ENCODE results near the gene GPRASP3.
"Not testable (repeated sequence)": the region's sequence is repeated elsewhere in the genome, so short reads cannot be mapped to it uniquely, and the experiment has no call there.

The GPRASP3 gene

DNA sequence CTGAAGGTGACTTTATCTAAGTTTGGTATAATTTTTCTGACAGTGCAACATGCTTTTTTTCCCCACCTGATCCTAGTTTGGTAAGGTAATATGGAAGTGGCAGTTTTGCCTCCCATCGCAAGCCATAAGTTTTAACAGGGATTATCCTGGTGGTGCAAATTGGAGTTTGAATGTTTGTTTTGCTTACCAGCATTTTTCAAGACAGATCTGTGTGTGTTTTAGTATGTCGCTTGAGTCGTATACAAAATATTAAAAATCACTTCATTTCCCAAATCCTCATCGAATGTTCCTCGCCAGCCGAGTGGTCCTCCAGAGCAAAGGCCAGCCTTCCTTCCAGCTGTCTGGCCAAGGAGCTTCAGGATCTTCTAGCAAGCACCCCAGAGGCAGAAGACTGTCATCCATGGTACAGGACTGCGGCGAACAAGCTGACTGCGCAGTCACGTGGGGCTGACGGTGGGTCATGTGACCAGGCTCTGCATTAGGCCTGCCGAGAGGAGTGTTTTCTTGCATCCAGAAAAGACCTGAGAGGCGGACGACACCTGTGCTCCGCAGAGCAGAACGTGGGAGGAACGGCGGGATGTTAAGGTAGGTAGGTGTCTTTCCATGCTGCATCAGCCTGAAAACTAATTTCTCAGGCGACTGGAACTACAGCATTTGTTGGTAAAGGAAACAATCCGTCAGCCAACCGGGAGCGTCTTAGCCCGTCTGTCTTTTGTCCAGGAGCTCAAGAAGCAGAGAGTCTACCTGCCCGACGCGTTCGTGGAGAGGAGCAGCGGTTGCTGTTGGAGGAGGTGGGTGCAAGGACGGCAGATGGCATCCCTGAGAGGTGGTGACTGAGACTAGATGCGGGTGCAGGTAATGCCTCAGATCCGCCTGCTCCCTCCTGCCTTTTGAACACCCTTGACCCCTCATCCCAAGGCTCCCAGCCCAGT is at the start of gene GPRASP3:
Gene GPRASP3 (plus strand): TSS at position 507 of the 932 bp plus-strand sequence. CDS start 28,253 bp downstream, outside the sequence.
- peak; percentile 78 for DNase-seq (ENCODE audit: low spot score)

DNA sequence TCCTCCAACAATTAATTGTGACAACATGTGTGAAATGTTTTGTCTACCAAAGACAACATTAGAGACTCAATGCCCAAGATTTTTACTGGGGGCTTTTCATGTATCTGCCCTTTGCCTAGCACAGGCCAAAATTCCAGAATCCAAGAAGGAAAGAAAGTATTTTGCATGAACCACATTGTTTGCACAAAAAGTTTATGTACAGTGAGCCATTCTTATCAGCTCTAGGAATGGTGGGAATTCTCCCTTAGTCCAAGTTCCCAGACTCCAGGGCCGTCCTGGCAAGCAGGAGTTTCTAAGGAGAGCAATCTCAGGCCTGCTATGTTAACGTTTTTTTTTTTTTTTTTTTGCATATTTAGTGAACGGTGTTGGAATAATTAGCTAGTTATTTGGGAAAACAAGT is 47.7 kb upstream of the GPRASP3 start:
- no peak for DNase-seq (ENCODE audit: low spot score)

GRCh38 chrX:102677479-102677878 is 43.1 kb upstream of the GPRASP3 start:
- not testable (repeated sequence) for DNase-seq (ENCODE audit: low spot score)

DNA sequence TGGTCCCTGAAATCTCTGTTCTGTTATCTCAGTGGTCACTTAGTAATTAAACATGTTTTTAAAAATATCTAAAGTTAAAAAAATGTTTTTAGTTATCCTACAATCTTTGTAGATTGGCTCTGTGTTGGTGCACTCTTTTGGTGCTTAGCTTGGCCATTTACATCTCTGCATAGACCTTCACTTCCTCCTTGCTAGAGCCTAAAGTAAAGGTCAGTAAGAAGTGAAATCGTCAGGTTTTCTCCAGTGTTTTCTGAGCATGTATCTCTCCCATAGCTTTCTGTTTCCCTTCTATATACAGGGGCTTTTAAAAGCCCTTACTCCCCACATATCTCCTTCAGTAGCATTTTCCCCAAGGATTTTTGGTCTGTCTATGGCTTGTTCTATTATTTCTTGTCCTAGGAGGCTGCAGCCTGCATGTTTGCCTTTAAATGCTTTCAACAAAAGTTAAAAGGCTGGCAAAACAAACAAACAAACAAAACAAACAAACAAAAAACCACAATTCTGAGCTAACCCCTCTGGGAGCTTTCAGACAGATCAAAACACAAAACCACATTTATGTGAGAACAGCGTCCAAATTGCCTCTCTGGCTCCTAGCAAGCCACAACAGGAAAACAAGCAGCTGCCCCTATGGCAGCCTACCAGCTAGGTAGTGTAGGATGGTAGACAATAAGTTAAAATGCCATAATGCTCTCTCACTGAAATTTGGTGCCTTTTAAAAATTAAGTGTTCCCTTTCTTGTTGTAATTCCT is 35.6 kb upstream of the GPRASP3 start:
- no peak for DNase-seq (ENCODE audit: low spot score)

DNA sequence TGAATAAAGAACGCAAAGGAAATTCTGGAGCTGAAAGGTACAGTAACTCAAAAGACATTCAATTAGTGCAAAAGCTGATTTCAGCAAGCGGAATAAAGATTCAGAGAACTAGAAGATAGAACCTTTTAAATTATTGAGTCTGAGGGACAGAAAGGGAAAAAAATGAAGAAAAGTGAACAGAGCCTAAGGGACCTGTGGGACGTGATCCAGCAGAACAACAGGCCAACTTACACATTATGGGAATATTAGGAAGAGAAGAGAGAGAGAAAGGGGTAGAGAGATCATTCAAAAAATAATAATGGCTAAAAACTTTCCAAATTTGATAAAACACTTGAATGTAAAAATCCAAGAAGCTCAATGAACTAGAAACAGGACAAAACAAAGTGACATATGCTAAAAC is 25.8 kb upstream of the GPRASP3 start:
- DNase-seq (ENCODE audit: low spot score), result no peak

GRCh38 chrX:102696306-102696705 is 24.2 kb upstream of the GPRASP3 start:
- DNase-seq (ENCODE audit: low spot score), result no peak

DNA sequence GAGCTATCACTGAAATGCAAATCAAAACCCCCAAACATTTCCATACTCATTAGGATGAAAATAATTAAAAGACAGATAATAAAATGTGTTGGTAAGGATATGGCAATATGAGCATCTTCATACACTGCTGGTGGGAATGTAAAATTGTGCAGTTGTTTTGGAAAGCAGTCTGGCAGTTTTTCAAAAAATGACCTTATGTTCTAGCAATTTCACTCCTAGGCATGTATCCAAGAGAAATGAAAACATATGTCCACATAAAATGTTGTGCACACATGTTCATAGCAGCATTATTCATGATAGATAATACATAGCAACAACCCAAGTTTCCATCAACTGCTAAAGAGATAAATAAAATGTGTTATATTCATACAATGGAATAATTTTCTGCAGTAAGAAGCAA is 23.0 kb upstream of the GPRASP3 start:
- no peak for DNase-seq (ENCODE audit: low spot score)

DNA sequence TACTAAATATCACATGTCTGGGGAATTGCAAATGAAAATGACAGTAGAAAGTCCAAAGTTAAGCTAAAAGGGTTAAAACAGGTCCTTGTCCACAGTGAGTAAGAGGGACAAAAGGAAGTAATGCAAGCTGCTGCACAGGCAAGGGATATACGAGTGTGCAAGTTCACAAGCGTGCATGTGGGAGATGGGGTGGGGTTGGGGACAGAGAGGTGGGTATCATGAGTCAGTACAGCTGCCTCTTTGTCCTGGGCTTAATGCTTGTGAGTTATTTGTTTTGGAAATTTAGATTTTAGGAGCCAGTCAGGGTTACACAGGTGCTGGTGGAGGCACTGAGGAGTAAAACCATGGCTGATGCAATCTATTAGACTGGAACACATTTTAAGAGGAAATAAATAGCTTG is 11.6 kb upstream of the GPRASP3 start:
- DNase-seq (ENCODE audit: low spot score), result no peak

GRCh38 chrX:102711872-102712215 is 8.7 kb upstream of the GPRASP3 start:
- DNase-seq (ENCODE audit: low spot score), result no peak

DNA sequence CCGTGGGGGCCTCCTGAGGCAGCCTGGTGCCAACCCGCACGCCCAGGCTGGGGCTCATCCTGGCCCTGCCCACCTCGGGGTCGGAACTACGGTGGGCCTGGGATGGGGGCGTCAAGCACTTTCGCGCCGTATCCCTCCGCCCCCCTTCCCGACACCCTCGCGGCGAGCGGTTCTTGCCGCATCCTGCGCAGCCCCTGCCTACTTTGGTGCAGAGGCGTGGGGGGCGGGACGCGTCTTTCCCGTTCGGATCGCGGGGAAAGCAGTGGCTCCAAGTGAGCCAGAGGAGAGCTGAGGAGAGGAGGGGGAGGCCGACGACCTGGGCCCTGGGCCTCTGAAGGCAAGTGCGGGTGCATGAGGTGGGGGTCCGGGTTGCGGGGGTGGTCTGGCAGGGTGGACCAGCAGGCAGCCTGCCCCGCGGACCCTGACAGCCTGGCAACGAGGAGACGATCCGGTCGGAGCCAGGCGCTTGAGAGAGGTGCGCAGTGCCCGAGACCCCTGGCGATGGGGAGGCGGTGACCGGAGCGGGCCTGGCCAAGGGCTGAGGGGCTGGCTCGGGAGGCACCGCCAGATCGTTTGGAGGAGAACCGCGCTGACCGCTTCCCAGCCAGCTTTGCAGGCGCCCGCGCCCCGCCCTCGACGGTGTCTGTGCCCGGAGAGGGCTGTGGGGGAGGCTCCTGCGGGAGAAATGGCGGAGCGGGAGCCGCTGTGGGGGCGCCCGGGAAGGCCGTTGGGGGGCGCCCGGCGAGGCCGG is 8.2 kb upstream of the GPRASP3 start, which contains the start of gene GPRASP2:
Gene GPRASP2 (plus strand): TSS at position 233 of the 751 bp plus-strand sequence. CDS start 2,422 bp downstream, outside the sequence.
- peak; percentile 52 for DNase-seq (ENCODE audit: low spot score)

- DNase-seq (ENCODE audit: low spot score), result peak; percentile 41
Measured at GRCh38 chrX:102712981-102713625, 7.4 kb upstream of the GPRASP3 start.

DNA sequence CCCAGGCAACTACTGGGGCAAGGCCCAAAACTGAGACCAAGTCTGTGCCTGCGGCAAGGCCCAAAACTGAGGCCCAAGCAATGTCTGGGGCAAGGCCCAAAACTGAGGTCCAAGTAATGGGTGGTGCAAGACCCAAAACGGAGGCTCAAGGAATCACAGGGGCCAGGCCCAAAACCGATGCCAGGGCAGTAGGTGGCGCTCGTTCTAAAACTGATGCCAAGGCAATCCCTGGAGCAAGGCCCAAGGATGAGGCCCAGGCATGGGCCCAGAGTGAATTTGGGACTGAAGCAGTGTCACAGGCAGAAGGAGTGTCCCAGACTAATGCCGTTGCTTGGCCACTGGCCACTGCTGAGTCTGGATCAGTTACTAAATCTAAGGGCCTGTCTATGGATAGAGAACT is 5.5 kb upstream of the GPRASP3 start:
- DNase-seq (ENCODE audit: low spot score), result peak; percentile 17

GRCh38 chrX:102715967-102716366 is 4.6 kb upstream of the GPRASP3 start:
- DNase-seq (ENCODE audit: low spot score), result no peak

GRCh38 chrX:102721169-102721506 is 595 bp downstream of the GPRASP3 start:
- DNase-seq (ENCODE audit: low spot score), result not testable (repeated sequence)

- no peak for DNase-seq (ENCODE audit: low spot score)
Measured at GRCh38 chrX:102723456-102723855, 2.9 kb downstream of the GPRASP3 start.

- DNase-seq (ENCODE audit: low spot score), result no peak
Measured at GRCh38 chrX:102727761-102728160, 7.2 kb downstream of the GPRASP3 start.

DNA sequence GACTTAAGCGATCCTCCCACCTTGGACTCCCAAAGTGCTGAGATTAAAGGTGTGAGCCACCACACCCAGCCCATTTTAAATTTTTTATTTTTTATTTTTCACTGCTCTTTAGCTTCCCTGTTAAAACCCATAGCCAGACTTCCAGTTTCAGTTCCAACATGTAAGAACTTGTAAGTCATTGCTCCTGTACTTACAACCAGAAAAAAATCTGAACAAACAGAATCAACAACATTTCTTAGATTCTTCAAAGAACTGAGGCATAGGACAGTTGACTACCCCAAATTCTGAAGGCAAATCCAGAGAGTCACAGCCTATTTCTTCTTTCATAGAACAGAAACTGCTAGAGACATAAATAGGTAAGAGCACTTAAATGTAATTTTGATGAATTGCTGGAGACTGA is 8.1 kb downstream of the GPRASP3 start:
- no peak for DNase-seq (ENCODE audit: low spot score)

GRCh38 chrX:102739657-102740056 is 19.1 kb downstream of the GPRASP3 start:
- DNase-seq (ENCODE audit: low spot score), result no peak

DNA sequence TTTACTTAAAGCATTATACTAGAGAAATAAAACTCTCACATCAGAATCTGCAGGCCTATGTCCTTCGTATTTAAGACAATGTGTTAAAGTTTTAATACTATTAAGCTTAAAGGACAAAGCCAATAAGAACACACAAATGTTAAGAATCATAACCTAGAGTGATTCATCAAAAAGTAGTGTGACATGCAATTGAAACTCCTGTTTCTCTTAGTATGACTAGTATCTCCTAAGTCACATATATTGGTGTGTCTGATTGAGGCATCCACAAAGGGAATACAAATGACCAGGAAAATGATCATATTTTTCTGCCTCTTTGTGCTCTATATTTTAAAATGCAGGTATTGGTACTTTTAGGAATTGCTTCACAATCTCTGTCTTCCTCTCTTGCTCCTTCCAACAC is 23.8 kb downstream of the GPRASP3 start:
- DNase-seq (ENCODE audit: low spot score), result no peak

GRCh38 chrX:102745513-102745856 is 24.9 kb downstream of the GPRASP3 start:
- no peak for DNase-seq (ENCODE audit: low spot score)

- peak; percentile 55 for DNase-seq (ENCODE audit: low spot score)
Measured at GRCh38 chrX:102745857-102746584, 25.5 kb downstream of the GPRASP3 start.
